Neural cell (in vitro differentiated cells): Measurements from ENCODE around the gene FOXO4. TPM values are rescaled to one million over a fixed set of nuclear protein-coding genes. Genes with fewer than 3 reads are reported as not detected.
"Not testable (repeated sequence)": the region's sequence is repeated elsewhere in the genome, so short reads cannot be mapped to it uniquely, and the experiment has no call there.

Source experiments
- H2AFZ ChIP-seq: fragments of 200-600, 300-800 bp; sonication (generic), shearing (Covaris generic); 2 replicates; pipeline ENCODE4 v1.6.0; 2014; ENCODE audit warnings: low read depth, mild to moderate bottlenecking, antibody characterized with exemption, low read length, moderate library complexity
- H3F3A ChIP-seq: fragments of 200-600 bp; shearing (Covaris generic); 2 replicates; pipeline ENCODE4 v1.6.1; 2016; ENCODE audit warnings: mild to moderate bottlenecking, moderate library complexity, mixed read lengths, antibody characterized with exemption, low read length; ENCODE audit not compliant: insufficient read depth, poor library complexity, severe bottlenecking
- H3K27ac ChIP-seq: fragments of 200-600, 300-800 bp; sonication (generic), shearing (Covaris generic); 2 replicates; pipeline ENCODE4 v1.5.1; 2014; ENCODE audit warnings: mild to moderate bottlenecking, low read length, moderate library complexity
- H3K27me3 ChIP-seq: fragments of 300-800, 200-600 bp; sonication (generic), shearing (Covaris generic); 2 replicates; pipeline ENCODE4 v1.6.0; 2014; ENCODE audit warnings: mild to moderate bottlenecking, low read depth, low read length, moderate library complexity; ENCODE audit not compliant: insufficient read depth
- H3K36me3 ChIP-seq: fragments of 300-800, 200-600 bp; sonication (generic), shearing (Covaris generic); 2 replicates; pipeline ENCODE4 v1.5.1; 2014; ENCODE audit warnings: mild to moderate bottlenecking, antibody characterized with exemption, low read length, moderate library complexity; ENCODE audit not compliant: insufficient read depth
- H3K4me2 ChIP-seq: fragments of 300-800, 200-600 bp; sonication (generic), shearing (Covaris generic); 2 replicates; pipeline ENCODE4 v1.6.0; 2014; ENCODE audit warnings: mild to moderate bottlenecking, low read length
- H3K4me3 ChIP-seq: fragments of 300-800, 200-600 bp; sonication (generic), shearing (Covaris generic); 2 replicates; pipeline ENCODE4 v1.5.1; 2014; ENCODE audit warnings: mild to moderate bottlenecking, low read length, moderate library complexity
- H3K79me2 ChIP-seq: fragments of 200-600 bp; shearing (Covaris generic); replicated peaks from 2 replicates; pipeline ENCODE4 v1.6.0; 2014; ENCODE audit warnings: mild to moderate bottlenecking, low read length, moderate library complexity; ENCODE audit not compliant: insufficient read depth
- H3K9ac ChIP-seq: fragments of 300-800, 200-600 bp; sonication (generic), shearing (Covaris generic); 2 replicates; pipeline ENCODE4 v1.6.1; 2016; ENCODE audit warnings: mild to moderate bottlenecking, low read length, mixed read lengths
- H3K9me2 ChIP-seq: fragments of 200-600 bp; shearing (Covaris generic); 2 replicates; pipeline ENCODE4 v1.6.1; 2016; ENCODE audit warnings: mild to moderate bottlenecking, low read length, mixed read lengths; ENCODE audit not compliant: insufficient read depth
- H3K9me3 ChIP-seq: fragments of 200-600, 300-800 bp; sonication (generic), shearing (Covaris generic); 2 replicates; pipeline ENCODE4 v1.6.1; 2016; ENCODE audit warnings: mild to moderate bottlenecking, mixed run types, low read length, moderate library complexity, mixed read lengths
- H4K20me1 ChIP-seq: fragments of 200-600 bp; shearing (Covaris generic); 2 replicates; pipeline ENCODE4 v1.6.1; 2016; ENCODE audit warnings: mild to moderate bottlenecking, mixed run types; ENCODE audit not compliant: insufficient read depth
- EP300 ChIP-seq: fragments of 450-650 bp; conservative IDR thresholded peaks from 2 replicates; pipeline ENCODE4 v1.6.1; 2014; ENCODE audit warnings: antibody characterized with exemption, mild to moderate bottlenecking, moderate library complexity; ENCODE audit not compliant: poor library complexity, severe bottlenecking
- EZH2 ChIP-seq: fragments of 200-600, 300-800 bp; shearing (Covaris generic), sonication (generic); IDR thresholded peaks from 2 replicates; pipeline ENCODE4 v1.6.1; 2014; ENCODE audit warnings: antibody characterized with exemption, low read length, borderline replicate concordance, mild to moderate bottlenecking; ENCODE audit not compliant: insufficient read depth, poor library complexity, severe bottlenecking
- MXI1 ChIP-seq: fragments of 450-650 bp; conservative IDR thresholded peaks from 2 replicates; pipeline ENCODE4 v1.6.1; 2014; ENCODE audit warnings: antibody characterized with exemption, mild to moderate bottlenecking; ENCODE audit not compliant: poor library complexity, severe bottlenecking
- POLR2AphosphoS5 ChIP-seq: IDR thresholded peaks from 2 replicates; pipeline ENCODE4 v1.6.1; 2012
- RAD21 ChIP-seq: fragments of 450-650 bp; conservative IDR thresholded peaks from 2 replicates; pipeline ENCODE4 v1.6.1; 2014; ENCODE audit warnings: antibody characterized with exemption, mild to moderate bottlenecking, moderate library complexity
- SMC3 ChIP-seq: fragments of 450-650 bp; conservative IDR thresholded peaks from 2 replicates; pipeline ENCODE4 v1.6.1; 2014; ENCODE audit warnings: antibody characterized with exemption, mild to moderate bottlenecking, moderate library complexity; ENCODE audit not compliant: poor library complexity
- TAF1 ChIP-seq: IDR thresholded peaks from 2 replicates; pipeline ENCODE4 v1.6.1; 2012; ENCODE audit warnings: low read depth
- polyA minus RNA-seq: library from RNA; depleted of rRNA, polyadenylated mRNA; stranded (reverse); fragments of >200 nt; gene quantifications from 2 replicates; pipeline ENCODE4 v1.2.3, GENCODE V29; 2014
- polyA plus RNA-seq: library from polyadenylated mRNA; depleted of rRNA; stranded (reverse); fragments of >200 nt; gene quantifications from 2 replicates; pipeline ENCODE4 v1.2.3, GENCODE V29; 2014
- TF ChIP-seq, protein P1 (sequence below): fragments of 450-650 bp; IDR thresholded peaks from 2 replicates; pipeline ENCODE4 v1.5.1; 2014; ENCODE audit warnings: antibody characterized with exemption, mild to moderate bottlenecking, moderate library complexity; ENCODE audit not compliant: poor library complexity, severe bottlenecking
- TF ChIP-seq, protein P2 (sequence below): IDR thresholded peaks from 2 replicates; pipeline ENCODE4 v1.6.1; 2012; ENCODE audit warnings: borderline replicate concordance

FOXO4 gene, protein sequence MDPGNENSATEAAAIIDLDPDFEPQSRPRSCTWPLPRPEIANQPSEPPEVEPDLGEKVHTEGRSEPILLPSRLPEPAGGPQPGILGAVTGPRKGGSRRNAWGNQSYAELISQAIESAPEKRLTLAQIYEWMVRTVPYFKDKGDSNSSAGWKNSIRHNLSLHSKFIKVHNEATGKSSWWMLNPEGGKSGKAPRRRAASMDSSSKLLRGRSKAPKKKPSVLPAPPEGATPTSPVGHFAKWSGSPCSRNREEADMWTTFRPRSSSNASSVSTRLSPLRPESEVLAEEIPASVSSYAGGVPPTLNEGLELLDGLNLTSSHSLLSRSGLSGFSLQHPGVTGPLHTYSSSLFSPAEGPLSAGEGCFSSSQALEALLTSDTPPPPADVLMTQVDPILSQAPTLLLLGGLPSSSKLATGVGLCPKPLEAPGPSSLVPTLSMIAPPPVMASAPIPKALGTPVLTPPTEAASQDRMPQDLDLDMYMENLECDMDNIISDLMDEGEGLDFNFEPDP
- polyA plus RNA-seq = 1.9 and 3.1 TPM in 2 replicates
- polyA minus RNA-seq = 1.2 and 1.4 TPM in 2 replicates

DNA sequence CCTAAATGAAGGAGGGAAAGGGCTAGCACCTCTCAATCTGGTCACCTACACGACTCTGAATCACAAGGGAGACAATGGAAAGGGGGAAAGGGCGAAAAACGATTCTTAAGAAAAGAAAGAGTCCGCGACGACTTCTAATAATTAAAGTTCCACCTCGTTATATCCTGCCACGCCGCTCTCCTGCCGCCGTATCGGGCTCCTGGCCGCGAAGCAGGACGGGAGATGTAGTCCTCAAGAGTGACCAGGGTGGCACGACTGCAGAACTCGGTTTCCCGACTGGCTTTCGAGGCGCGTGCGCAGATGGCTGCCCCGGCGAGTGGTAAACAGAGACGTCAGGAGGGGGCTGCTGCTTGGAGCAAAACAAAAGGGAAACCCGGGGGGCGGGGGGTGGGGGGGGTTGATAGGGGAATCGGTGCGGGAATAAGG lies at the start of gene FOXO4:
Gene FOXO4, plus strand, starts transcription at position 297 of the 426 bp plus-strand sequence. CDS start 678 bp downstream, outside the sequence.
- H3K27me3 ChIP-seq = peaks cover 7% of the 10 kb centered on the region
- TF ChIP-seq TAF1 (no peak), EP300 (no peak), MXI1 (peak; percentile 75), POLR2AphosphoS5 (no peak), RAD21 (no peak)
- TF ChIP-seq, protein P1, sequence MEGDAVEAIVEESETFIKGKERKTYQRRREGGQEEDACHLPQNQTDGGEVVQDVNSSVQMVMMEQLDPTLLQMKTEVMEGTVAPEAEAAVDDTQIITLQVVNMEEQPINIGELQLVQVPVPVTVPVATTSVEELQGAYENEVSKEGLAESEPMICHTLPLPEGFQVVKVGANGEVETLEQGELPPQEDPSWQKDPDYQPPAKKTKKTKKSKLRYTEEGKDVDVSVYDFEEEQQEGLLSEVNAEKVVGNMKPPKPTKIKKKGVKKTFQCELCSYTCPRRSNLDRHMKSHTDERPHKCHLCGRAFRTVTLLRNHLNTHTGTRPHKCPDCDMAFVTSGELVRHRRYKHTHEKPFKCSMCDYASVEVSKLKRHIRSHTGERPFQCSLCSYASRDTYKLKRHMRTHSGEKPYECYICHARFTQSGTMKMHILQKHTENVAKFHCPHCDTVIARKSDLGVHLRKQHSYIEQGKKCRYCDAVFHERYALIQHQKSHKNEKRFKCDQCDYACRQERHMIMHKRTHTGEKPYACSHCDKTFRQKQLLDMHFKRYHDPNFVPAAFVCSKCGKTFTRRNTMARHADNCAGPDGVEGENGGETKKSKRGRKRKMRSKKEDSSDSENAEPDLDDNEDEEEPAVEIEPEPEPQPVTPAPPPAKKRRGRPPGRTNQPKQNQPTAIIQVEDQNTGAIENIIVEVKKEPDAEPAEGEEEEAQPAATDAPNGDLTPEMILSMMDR = no peak
- TF ChIP-seq, protein P2, sequence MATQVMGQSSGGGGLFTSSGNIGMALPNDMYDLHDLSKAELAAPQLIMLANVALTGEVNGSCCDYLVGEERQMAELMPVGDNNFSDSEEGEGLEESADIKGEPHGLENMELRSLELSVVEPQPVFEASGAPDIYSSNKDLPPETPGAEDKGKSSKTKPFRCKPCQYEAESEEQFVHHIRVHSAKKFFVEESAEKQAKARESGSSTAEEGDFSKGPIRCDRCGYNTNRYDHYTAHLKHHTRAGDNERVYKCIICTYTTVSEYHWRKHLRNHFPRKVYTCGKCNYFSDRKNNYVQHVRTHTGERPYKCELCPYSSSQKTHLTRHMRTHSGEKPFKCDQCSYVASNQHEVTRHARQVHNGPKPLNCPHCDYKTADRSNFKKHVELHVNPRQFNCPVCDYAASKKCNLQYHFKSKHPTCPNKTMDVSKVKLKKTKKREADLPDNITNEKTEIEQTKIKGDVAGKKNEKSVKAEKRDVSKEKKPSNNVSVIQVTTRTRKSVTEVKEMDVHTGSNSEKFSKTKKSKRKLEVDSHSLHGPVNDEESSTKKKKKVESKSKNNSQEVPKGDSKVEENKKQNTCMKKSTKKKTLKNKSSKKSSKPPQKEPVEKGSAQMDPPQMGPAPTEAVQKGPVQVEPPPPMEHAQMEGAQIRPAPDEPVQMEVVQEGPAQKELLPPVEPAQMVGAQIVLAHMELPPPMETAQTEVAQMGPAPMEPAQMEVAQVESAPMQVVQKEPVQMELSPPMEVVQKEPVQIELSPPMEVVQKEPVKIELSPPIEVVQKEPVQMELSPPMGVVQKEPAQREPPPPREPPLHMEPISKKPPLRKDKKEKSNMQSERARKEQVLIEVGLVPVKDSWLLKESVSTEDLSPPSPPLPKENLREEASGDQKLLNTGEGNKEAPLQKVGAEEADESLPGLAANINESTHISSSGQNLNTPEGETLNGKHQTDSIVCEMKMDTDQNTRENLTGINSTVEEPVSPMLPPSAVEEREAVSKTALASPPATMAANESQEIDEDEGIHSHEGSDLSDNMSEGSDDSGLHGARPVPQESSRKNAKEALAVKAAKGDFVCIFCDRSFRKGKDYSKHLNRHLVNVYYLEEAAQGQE = no peak
- no peaks in the 10 kb centered on the region for H3K79me2 ChIP-seq
- no peak within 1 kb of the TSS for H3K9ac ChIP-seq
- peak within 1 kb of the TSS; percentile 67 for H3K4me3 ChIP-seq
- H2AFZ ChIP-seq = no peak within 1 kb of the TSS
- H3F3A ChIP-seq = no peaks in the 10 kb centered on the region
- peak within 1 kb of the TSS; percentile 39 for H3K4me2 ChIP-seq
- no peaks in the 10 kb centered on the region for H3K9me2 ChIP-seq
- H3K27ac ChIP-seq = no peak within 1 kb of the TSS
- no peaks in the 10 kb centered on the region for H3K36me3 ChIP-seq
- no peaks in the 10 kb centered on the region for H4K20me1 ChIP-seq
- H3K9me3 ChIP-seq = no peaks in the 10 kb centered on the region

DNA sequence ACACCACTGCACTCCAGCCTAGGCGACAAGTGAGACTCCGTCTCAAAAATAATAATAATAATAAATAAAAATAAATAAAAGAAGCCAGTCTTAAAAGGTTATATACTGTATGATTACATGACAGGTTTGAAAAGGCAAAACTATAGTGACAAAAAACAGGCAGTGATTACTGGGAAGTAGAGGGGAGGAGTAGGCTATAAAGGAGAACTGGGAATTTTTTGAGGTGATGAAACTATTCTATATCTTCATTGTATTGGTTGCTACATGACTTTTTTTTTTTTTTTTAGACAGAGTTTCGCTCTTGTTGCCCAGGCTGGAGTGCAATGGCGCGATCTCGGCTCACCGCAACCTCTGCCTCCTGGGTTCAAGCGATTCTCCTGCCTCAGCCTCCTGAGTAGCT lies 47.8 kb upstream of the FOXO4 start:
- not testable (repeated sequence) for H3K4me2 ChIP-seq, H3K79me2 ChIP-seq, H3K36me3 ChIP-seq, H3K4me3 ChIP-seq, H2AFZ ChIP-seq, H3K9me2 ChIP-seq, H3K9ac ChIP-seq, H3F3A ChIP-seq, H4K20me1 ChIP-seq, H3K27me3 ChIP-seq, H3K9me3 ChIP-seq, H3K27ac ChIP-seq

DNA sequence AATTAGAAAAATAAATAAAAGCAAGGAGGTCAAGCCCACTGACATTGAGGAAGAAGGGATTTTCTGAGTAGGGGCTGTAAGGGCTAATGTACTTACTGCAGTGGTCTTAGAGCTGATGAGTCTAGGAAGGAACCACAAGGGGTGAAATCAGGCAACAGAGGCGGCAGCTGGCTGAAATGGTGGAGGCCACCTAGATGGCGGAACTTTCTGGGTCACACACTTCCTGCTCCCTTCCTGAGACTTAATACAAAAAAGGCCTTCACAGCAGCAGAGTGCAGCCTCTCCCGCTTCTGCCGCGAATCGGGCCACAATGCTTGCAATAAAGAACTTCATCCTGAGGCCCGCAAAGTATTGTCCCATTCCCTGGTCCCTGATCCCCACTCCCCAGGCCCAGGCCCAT lies 42.9 kb upstream of the FOXO4 start:
- H3K9me3 ChIP-seq = no peaks in the 10 kb centered on the region
- H2AFZ ChIP-seq = no peak overlapping the region
- no peaks in the 10 kb centered on the region for H3K36me3 ChIP-seq
- H3K4me2 ChIP-seq = no peak overlapping the region
- H4K20me1 ChIP-seq = no peaks in the 10 kb centered on the region
- peak overlapping the region; percentile 37 for H3K4me3 ChIP-seq
- H3K27me3 ChIP-seq = no peaks in the 10 kb centered on the region
- H3K9me2 ChIP-seq = no peaks in the 10 kb centered on the region
- no peaks in the 10 kb centered on the region for H3F3A ChIP-seq
- H3K79me2 ChIP-seq = no peaks in the 10 kb centered on the region
- no peak overlapping the region for H3K27ac ChIP-seq
- H3K9ac ChIP-seq = no peak overlapping the region
- TF ChIP-seq, protein P2 = no peak
- no peak for TF ChIP-seq EZH2
- TF ChIP-seq, protein P1 = no peak
- no peak for TF ChIP-seq RAD21
- no peak for TF ChIP-seq TAF1
- TF ChIP-seq EP300 = no peak
- TF ChIP-seq SMC3 = no peak
- no peak for TF ChIP-seq POLR2AphosphoS5
